ENCODE measurements around the gene ZFHX3.
A peak's percentile ranks its signal among the peaks of the same experiment; 100 is the strongest.

The ZFHX3 gene

DNA sequence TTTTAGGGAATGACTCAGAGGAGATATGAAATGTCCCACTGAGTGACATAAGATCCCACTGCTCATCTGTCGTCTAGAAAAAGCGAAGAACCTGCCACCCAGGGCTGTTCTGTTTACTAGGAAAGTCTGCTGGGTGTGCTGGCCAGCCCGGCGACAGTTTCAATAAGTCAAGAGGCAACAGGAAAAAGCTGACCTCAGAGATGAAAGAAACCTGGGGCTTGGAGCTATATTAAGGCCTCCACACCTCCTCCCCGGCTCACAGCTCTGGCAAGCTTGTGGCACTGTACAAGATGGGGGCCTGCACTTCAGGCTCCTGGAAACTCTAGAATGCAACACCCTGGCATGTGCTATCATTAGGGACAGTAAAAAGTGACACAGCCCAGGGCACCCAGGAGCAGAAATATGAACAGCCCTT lies 10.6 kb downstream of the ZFHX3 start:
- no peak for DNase-seq

DNA sequence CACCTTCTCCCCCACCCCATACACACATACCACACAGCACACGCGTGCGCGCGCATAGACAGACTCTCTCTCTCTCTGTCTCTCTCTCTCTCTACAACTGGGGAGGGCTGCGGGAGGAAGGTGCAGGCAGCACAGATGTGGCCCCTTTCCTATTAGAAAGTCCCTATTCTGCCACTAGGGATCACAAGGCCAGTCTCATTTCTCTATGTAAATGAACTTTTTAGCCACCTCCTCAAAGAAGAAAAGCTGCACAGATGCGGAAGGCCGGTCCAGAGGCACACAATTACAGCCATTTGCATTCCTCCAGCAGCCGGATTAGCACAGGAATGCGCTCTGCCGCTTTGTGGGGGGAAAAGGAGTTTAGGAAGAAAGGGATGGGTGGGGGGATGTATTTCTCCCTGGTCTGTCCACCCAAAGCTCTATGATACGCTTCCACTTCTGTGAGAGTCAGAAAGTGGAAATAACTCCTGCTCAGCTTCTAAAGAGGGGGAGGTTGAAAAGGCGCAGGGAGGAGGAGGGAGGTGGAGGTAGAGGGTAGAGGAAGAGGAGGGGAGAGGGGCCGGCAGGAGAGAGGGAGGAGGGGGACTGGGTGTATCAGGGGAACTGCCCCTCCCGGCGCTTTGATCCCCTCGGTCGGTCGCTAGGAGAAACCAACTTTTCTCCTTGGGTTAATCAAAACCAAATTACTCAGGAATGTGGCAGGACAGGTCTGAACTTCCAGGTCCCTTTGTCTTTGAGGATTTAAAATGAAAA lies 11.7 kb downstream of the ZFHX3 start:
- DNase-seq: no peak

GRCh38 chr16:73034374-73034773 lies 13.6 kb downstream of the ZFHX3 start:
- DNase-seq: no peak

- no peak for DNase-seq
Observed at GRCh38 chr16:73033271-73033998, 14.5 kb downstream of the ZFHX3 start.

- no peak for DNase-seq
Observed at GRCh38 chr16:73032541-73033270, 15.2 kb downstream of the ZFHX3 start.

DNA sequence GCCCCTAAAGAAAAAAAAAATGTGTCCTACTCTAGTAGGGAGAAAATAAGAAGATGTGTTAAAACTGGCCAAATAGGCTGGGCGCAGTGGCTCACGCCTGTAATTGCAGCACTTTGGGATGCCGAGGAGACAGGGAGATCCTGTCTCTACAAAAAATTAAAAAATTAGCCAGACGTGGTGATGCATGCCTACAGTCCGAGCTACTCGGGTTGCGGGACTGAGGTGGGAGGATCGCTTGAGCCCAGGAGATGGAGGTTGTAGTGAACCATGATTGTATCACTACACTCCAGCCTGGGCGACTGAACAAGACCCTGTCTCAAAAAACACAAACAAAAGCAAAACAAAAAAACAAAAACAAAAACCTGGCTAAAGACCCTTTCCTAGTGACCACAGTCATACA lies 15.9 kb downstream of the ZFHX3 start:
- DNase-seq: no peak

DNA sequence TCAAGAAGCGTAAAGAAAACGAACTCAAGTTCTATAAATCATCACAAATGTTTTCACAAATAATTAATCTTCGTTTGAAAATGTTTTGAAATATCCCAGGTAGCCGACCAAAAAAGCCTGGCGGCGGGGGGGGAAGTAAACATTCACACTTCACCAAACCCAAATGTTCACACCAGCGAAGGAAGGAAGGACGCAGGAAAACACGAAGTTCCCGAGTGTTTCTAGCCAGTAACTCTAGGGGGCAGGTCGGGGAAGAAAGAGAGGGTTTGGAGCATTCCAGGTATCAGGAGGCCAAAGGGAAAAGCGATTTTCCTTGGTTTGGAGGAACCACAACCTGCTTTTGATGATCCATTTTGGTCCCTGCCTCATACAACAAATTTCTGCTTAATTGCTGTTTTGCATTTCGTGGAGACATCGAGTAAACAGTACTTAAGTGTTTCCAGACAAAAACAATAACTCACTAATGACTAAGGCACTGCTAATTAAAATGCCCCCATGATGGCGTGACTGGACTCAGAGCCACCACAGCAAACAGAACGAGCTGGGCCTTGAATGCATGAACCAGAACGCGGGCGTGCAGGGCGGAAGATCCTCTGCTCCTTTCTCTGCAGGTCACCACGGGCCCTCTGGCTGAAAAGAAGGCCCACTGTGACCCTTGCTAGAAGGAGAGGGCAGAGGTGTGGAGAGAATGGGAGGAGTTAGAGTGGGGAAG lies 16.6 kb downstream of the ZFHX3 start:
- no peak for DNase-seq

DNA sequence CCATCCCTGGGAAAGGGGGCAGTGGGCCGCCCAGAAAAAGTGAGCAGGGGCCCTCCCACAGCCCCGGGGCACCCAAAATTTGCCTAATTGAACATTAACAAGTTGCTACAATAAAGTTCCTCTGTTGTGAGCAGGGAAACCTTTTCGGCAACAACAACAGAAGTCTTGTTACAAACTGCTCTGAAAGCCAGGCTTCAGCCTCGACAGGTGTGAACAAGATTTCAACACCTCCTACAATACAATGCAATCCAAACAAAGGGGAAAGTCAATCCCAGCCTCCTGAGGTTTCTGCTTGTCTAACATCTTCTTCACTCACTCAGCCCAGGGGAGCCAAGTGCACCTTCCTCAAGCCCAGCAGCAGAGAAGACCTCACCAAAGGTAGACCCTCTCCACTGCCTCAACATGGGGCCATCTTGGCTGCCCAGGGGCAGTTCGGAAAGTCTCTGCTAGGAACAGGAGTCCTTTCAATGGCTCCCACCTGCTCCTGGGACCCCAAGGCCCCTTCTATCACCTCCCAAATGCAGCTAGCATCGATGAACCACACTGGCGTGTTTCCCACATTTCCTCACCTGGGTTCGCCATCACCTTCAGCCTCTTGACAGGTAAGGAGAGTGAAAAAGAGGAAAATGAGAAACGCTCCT lies 19.1 kb downstream of the ZFHX3 start:
- DNase-seq: no peak

DNA sequence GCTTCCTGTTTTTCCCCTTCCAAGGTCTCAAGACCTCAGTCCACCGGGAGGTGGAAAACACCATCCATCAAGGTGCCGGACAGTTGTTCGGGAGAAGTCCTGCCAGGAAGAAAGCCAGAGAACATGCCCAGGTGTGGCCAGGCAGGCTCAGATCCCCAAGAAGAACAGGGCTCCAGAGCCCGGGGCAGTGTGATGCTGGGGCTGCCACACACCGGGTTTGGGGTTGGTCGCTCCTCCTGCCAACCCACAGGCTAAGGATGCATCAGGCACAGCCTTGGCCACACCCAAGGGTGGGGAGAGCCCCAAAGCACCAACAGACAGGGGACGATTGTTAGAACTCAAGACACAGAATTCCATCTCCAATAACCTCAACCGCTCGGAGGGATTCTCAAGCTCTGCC lies 19.7 kb downstream of the ZFHX3 start:
- DNase-seq: no peak

DNA sequence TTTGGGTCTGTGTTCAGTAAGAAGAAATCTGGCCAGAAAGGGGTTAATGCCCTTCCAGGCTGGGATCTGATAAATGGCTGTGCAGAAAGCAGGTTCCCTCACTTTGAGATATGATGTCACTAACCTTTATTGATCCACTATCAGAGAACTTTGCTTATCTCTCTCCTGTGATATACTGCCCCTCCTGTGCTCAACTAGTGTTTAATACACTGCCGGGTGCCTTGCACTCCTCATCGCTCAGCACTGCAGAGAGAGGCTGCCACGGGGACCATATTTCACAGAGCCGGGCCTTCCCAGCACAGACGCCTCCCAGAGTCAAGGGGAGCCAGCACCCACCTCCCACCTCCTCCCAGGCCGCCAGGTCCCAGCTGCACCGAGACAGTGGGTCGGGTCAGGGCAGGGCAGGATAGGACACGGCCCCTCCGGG lies 20.2 kb downstream of the ZFHX3 start:
- DNase-seq: no peak

- DNase-seq: no peak
Observed at GRCh38 chr16:73026754-73027684, 20.9 kb downstream of the ZFHX3 start.

DNA sequence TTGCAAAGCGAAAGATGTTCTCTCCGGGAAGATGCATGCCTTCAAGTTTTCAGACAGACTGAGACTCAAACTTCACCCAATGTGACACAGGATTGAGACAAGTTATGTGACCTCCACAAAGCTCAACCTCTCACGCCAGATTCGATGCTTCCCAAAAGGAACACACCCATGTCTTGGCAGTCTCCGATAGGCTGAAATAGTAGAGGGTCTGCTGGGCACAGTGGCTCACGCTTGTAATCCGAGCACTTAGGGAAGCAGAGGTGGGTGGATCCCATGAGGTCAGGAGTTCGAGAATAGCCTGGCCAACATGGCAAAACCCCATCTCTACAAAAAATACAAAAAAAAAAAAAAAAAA lies 22.1 kb downstream of the ZFHX3 start:
- DNase-seq: no peak

GRCh38 chr16:73025151-73025855 lies 22.6 kb downstream of the ZFHX3 start:
- DNase-seq: no peak

GRCh38 chr16:73024571-73025105 lies 23.3 kb downstream of the ZFHX3 start:
- no peak for DNase-seq

DNA sequence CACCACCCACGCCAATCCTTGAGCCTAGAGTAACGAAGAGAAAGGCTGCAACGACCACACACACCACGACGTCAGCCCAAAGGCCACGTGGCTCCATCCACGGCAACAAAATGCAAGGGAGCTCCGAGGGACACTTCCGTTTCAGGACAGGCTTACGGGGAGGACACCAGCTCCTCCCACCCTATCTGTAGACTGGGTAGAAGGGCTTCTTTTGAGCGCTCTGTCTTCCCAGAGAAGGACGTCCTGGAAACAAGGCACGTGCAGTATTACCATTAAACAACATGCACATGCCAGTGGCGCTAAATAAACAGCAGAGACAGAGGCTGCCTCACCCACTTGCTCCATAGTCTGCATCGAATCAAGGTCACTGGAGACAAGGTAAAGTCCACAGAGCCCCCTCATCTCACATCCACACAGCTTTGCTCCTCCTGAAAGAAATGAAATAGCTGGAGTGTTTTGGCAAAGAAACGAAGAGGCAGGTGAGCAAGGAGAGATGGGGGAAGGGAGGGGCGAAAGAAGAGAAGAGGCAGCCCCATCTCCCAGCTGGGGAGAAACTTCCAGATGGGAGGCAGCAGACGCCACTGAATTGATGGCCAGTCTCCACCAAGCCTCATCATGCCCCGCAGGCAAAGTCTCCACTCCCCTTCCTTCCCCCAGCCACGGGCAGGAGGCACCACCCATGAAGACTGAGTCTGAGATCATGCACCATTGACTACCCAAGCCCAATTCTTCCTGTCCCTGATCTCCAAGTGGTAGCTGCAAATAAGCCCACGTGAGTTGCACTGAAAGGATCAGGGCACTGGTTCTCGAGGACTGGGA lies 24.0 kb downstream of the ZFHX3 start:
- no peak for DNase-seq

DNA sequence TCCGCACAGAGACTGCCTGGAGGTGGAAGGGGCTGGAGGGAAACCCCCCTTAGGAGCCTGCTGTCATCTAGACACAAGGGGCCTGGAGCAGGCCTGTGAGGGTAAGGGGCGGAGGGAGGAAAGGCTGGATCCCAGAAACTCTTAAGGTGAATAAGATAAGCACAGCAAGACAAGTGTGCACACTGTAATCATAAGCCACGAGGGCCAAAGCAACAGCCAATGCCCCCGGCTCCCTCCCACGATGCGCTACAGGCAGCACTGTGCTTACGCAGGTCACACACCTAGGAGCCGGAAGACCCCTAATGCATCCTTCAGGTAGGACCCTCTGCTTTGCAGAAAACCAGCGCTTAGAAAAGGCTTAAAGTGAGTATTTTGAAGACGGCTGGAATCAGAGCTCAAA lies 24.6 kb downstream of the ZFHX3 start:
- DNase-seq: no peak

DNA sequence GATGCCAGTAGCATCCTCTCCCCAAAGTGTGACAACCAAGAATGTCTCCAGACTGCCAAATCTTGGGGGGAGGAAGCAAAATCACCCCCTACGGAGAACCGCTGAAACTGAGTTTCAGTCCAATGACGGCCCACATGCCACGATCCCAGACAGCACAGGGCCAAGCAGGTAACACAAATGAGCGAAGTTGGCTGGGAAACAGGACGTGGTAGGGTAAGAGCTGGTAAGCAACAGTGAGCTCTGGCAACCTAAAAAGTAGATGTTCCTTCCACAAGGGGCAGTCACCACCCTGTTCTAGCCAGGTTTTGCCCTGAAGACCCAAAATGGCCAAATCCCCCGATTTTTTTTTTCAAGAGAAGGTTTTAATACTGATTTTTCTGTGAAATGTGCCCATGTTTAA lies 25.4 kb downstream of the ZFHX3 start:
- no peak for DNase-seq

DNA sequence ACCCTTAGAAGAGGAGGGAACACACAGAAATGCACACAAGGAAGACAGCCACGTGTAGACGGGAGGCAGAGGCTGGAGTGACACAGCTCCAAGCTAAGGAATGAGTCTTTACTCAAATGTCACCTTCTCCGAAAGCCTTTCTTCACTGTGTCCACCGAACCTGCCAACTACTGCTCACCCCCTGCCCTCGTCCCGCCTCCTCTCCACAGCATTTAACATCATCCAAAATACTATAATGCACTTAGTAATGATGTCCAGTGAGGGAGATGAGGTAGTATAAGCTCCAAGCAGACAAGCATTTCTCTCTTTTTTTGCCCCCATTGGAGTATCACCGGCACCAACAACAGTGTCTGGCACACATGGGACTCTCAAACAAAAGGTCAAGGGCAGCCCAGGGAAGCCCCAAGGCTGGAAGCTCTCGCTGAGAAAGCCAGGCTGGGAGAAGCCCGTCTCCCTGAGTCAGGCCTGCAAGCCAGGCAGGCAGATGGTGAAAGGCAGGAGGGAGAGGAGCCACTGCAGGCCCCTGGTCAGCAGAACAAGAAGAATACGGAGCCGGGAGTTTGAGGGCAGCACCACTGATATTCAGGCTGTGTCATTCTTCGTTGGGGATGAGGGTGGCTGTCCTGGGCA lies 25.9 kb downstream of the ZFHX3 start:
- DNase-seq: no peak

GRCh38 chr16:73020409-73020884 lies 27.5 kb downstream of the ZFHX3 start:
- DNase-seq: peak; percentile 59

Data from DMS153 (cell line).